ENCODE measurements around the gene CLSTN2. TPM values are rescaled to one million over a fixed set of nuclear protein-coding genes. Genes with fewer than 3 reads are reported as not detected.

Gene CLSTN2
- total and polyA plus RNA-seq, 5 donors from 2014 or later, result not detected

GRCh38 chr3:140225996-140226395 lies 291.0 kb downstream of the CLSTN2 start:
- no peaks in the 10 kb centered on the region for H3K36me3 ChIP-seq (ENCODE audit: control insufficient read depth, insufficient read depth, low read length)
- H3K27me3 ChIP-seq (ENCODE audit: control insufficient read depth, insufficient read depth, low read length), result no peaks in the 10 kb centered on the region
- Mint-ChIP-seq H3K27me3 (no peaks in the 10 kb centered on the region), H3K4me1 (no peaks in the 10 kb centered on the region), H3K9me3 (peaks cover 0 to 10% (median 6%) of the 10 kb centered on the region in 7 donors), H3K27ac (no peak overlapping the region), H3K4me3 (no peak overlapping the region), H3K36me3 (no peaks in the 10 kb centered on the region)
- H3K9me3 ChIP-seq (ENCODE audit: control insufficient read depth in 2 of 2, low read length in 2 of 2), result no peaks in the 10 kb centered on the region
- no peak for ATAC-seq (ENCODE audit: low read depth in 2 of 2)
- H3K27ac ChIP-seq (ENCODE audit: insufficient read depth, low read length, poor library complexity, severe bottlenecking), result no peak overlapping the region
- H3K4me3 ChIP-seq (ENCODE audit: low read depth, low read length), result no peak overlapping the region
- DNase-seq, result no peak
- no peaks in the 10 kb centered on the region for H3K4me1 ChIP-seq (ENCODE audit: control insufficient read depth, insufficient read depth, low read length, poor library complexity, severe bottlenecking)

DNA sequence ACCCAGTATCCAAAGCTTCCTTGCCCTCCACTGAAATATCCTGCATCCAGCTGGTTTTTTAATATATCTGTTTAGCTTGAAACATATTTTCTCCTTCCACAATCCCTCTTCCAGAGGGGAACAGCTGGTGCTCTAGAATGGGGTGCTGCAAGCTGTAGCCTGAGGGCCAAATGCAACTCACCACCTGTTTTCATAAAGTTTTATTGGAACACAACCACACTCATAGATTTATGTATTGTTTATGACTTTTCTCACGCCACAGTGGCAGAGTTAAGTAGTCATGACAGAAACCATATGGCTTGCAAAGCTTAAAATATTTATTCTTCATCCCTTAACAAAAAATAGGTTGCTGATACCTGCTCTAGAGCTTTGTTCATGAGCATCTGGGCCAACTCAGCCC lies 298.7 kb downstream of the CLSTN2 start:
- no peak for ATAC-seq (ENCODE audit: low read depth in 2 of 2)

GRCh38 chr3:140234256-140234655 lies 299.3 kb downstream of the CLSTN2 start:
- H3K4me1 Mint-ChIP-seq, result no peaks in the 10 kb centered on the region

More for the DNA sequence above, 298.7 kb downstream of the CLSTN2 start:
- no peaks in the 10 kb centered on the region for H3K9me3 ChIP-seq (ENCODE audit: control insufficient read depth in 2 of 2, low read length in 2 of 2)
- Mint-ChIP-seq H3K9me3 (peaks cover 0 to 2% (median 1%) of the 10 kb centered on the region in 7 donors), H3K27ac (no peak overlapping the region), H3K36me3 (no peaks in the 10 kb centered on the region), H3K4me3 (no peak overlapping the region), H3K4me1 (no peaks in the 10 kb centered on the region), H3K27me3 (no peaks in the 10 kb centered on the region)
- DNase-seq, result no peak
- H3K36me3 ChIP-seq (ENCODE audit: control insufficient read depth, insufficient read depth, low read length), result no peaks in the 10 kb centered on the region
- H3K4me1 ChIP-seq (ENCODE audit: control insufficient read depth, insufficient read depth, low read length, poor library complexity, severe bottlenecking), result no peaks in the 10 kb centered on the region
- H3K27me3 ChIP-seq (ENCODE audit: control insufficient read depth, insufficient read depth, low read length), result no peaks in the 10 kb centered on the region
- no peak overlapping the region for H3K27ac ChIP-seq (ENCODE audit: insufficient read depth, low read length, poor library complexity, severe bottlenecking)
- no peak overlapping the region for H3K4me3 ChIP-seq (ENCODE audit: low read depth, low read length)

DNA sequence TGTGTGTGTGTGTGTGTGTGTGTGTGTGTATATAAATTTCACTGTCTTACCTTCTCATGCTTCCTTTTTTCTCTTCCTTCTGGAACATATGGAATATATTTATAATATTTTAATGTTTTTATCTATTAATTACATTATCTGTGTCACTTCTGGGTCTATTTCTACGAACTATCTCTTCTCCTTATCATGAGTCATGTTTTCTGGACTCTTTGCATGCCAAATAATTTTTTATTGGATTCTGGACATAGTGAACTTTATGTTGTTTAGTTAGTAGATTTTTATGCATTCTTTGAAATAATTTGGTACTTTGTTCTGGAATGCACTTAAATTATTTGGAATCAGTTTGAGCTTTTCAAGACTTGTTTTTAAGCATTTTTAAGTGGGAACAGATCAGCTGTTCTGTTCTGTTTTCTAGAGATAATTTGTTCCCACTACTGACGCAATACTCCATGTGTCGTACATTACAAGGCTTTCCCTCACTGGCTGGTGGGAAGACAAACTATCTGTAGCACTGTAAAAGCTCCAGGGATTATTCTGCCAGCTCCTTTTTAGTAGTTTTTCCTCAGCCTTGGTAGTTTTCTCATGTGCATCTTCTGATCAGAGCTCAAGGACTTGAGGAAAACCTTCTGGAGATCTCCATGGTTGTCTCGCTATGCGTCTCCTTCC lies 302.0 kb downstream of the CLSTN2 start:
- Mint-ChIP-seq H3K9me3 (peaks cover 0 to 2% (median 0%) of the 10 kb centered on the region in 7 donors), H3K4me3 (no peak overlapping the region), H3K4me1 (no peaks in the 10 kb centered on the region), H3K27ac (no peak overlapping the region), H3K27me3 (no peaks in the 10 kb centered on the region), H3K36me3 (no peaks in the 10 kb centered on the region)
- no peaks in the 10 kb centered on the region for H3K27me3 ChIP-seq (ENCODE audit: control insufficient read depth, insufficient read depth, low read length)
- H3K4me1 ChIP-seq (ENCODE audit: control insufficient read depth, insufficient read depth, low read length, poor library complexity, severe bottlenecking), result no peaks in the 10 kb centered on the region
- H3K9me3 ChIP-seq (ENCODE audit: control insufficient read depth in 2 of 2, low read length in 2 of 2), result no peaks in the 10 kb centered on the region
- H3K27ac ChIP-seq (ENCODE audit: insufficient read depth, low read length, poor library complexity, severe bottlenecking), result no peak overlapping the region
- no peak for DNase-seq
- ATAC-seq (ENCODE audit: low read depth in 2 of 2), result no peak
- H3K36me3 ChIP-seq (ENCODE audit: control insufficient read depth, insufficient read depth, low read length), result no peaks in the 10 kb centered on the region
- no peak overlapping the region for H3K4me3 ChIP-seq (ENCODE audit: low read depth, low read length)

More at GRCh38 chr3:140234256-140234655, 299.3 kb downstream of the CLSTN2 start:
- Histone ChIP-seq H3K27me3 (ENCODE audit: control insufficient read depth, insufficient read depth, low read length) (no peaks in the 10 kb centered on the region), H3K4me3 (ENCODE audit: low read depth, low read length) (no peak overlapping the region), H3K4me1 (ENCODE audit: control insufficient read depth, insufficient read depth, low read length, poor library complexity, severe bottlenecking) (no peaks in the 10 kb centered on the region), H3K9me3 (ENCODE audit: control insufficient read depth in 2 of 2, low read length in 2 of 2) (no peaks in the 10 kb centered on the region), H3K27ac (ENCODE audit: insufficient read depth, low read length, poor library complexity, severe bottlenecking) (no peak overlapping the region), H3K36me3 (ENCODE audit: control insufficient read depth, insufficient read depth, low read length) (no peaks in the 10 kb centered on the region)
- Mint-ChIP-seq H3K27ac (no peak overlapping the region), H3K27me3 (no peaks in the 10 kb centered on the region), H3K36me3 (no peaks in the 10 kb centered on the region), H3K9me3 (peaks cover 0 to 2% (median 1%) of the 10 kb centered on the region in 7 donors), H3K4me3 (no peak overlapping the region)
- DNase-seq (no peak), ATAC-seq (ENCODE audit: low read depth in 2 of 2) (no peak)

- H3K27me3 Mint-ChIP-seq, result no peaks in the 10 kb centered on the region
- peaks cover 0 to 1% (median 0%) of the 10 kb centered on the region in 7 donors for H3K9me3 Mint-ChIP-seq
- H3K4me3 Mint-ChIP-seq, result no peak overlapping the region
- H3K27ac Mint-ChIP-seq, result no peak overlapping the region
- no peak for DNase-seq
- no peak overlapping the region for H3K27ac ChIP-seq (ENCODE audit: insufficient read depth, low read length, poor library complexity, severe bottlenecking)
- H3K36me3 ChIP-seq (ENCODE audit: control insufficient read depth, insufficient read depth, low read length), result no peaks in the 10 kb centered on the region
- H3K9me3 ChIP-seq (ENCODE audit: control insufficient read depth in 2 of 2, low read length in 2 of 2), result no peaks in the 10 kb centered on the region
- no peak for ATAC-seq (ENCODE audit: low read depth in 2 of 2)
- no peaks in the 10 kb centered on the region for H3K4me1 Mint-ChIP-seq
- no peaks in the 10 kb centered on the region for H3K36me3 Mint-ChIP-seq
- no peaks in the 10 kb centered on the region for H3K27me3 ChIP-seq (ENCODE audit: control insufficient read depth, insufficient read depth, low read length)
- H3K4me3 ChIP-seq (ENCODE audit: low read depth, low read length), result no peak overlapping the region
- H3K4me1 ChIP-seq (ENCODE audit: control insufficient read depth, insufficient read depth, low read length, poor library complexity, severe bottlenecking), result no peaks in the 10 kb centered on the region
These were observed 303.8 kb downstream of the CLSTN2 start for GRCh38 chr3:140238646-140239314.

DNA sequence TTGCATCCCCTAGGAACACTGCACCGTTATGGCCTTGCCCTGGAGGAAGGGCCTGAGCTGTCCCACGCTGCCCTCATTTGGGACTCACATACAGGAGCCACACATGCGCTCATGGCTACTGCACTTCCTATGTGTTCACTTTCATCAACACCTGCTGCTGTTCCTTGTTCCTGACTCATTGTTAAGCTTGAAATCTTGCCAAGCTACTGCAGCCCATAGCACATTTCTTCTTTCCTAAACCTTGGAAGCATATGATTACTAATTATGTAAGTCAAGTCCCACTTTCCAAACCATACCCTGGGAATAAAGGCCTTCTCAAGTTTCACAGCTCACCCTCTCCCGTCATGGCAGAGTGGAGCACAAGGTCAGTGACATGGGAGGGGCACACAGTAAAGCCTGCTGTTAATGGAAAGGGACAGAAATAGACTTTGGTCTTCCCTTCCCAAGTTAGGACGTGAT lies 307.9 kb downstream of the CLSTN2 start:
- no peak for DNase-seq
- no peak overlapping the region for H3K4me3 ChIP-seq (ENCODE audit: low read depth, low read length)
- ATAC-seq (ENCODE audit: low read depth in 2 of 2), result no peak
- Mint-ChIP-seq H3K27me3 (no peaks in the 10 kb centered on the region), H3K9me3 (no peaks in the 10 kb centered on the region), H3K4me3 (no peak overlapping the region), H3K4me1 (no peaks in the 10 kb centered on the region), H3K36me3 (no peaks in the 10 kb centered on the region), H3K27ac (no peak overlapping the region)
- H3K27me3 ChIP-seq (ENCODE audit: control insufficient read depth, insufficient read depth, low read length), result no peaks in the 10 kb centered on the region
- H3K27ac ChIP-seq (ENCODE audit: insufficient read depth, low read length, poor library complexity, severe bottlenecking), result no peak overlapping the region
- no peaks in the 10 kb centered on the region for H3K9me3 ChIP-seq (ENCODE audit: control insufficient read depth in 2 of 2, low read length in 2 of 2)
- H3K4me1 ChIP-seq (ENCODE audit: control insufficient read depth, insufficient read depth, low read length, poor library complexity, severe bottlenecking), result no peaks in the 10 kb centered on the region
- H3K36me3 ChIP-seq (ENCODE audit: control insufficient read depth, insufficient read depth, low read length), result no peaks in the 10 kb centered on the region

DNA sequence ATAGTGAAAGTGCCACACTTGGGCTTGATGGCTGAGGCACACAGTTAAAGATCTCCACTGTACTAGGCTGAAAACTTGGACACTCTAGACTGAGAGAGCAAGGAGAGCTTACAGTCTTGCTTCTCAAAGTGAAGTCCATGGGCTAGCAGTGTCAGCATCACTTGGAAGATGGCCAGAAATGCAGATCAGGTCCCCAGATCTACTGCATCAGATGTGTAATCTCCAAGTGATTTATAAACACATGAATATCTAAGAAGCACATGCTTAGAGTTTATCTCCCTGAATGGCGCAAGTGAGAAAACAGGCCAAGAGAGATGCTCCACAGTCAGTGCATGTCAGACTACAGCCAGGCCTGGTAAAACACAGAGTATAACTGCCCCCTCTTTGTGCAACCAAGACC lies 308.6 kb downstream of the CLSTN2 start:
- no peak overlapping the region for H3K27ac Mint-ChIP-seq
- no peaks in the 10 kb centered on the region for H3K27me3 Mint-ChIP-seq
- H3K27ac ChIP-seq (ENCODE audit: insufficient read depth, low read length, poor library complexity, severe bottlenecking), result no peak overlapping the region
- no peaks in the 10 kb centered on the region for H3K9me3 ChIP-seq (ENCODE audit: control insufficient read depth in 2 of 2, low read length in 2 of 2)
- no peak for DNase-seq
- no peaks in the 10 kb centered on the region for H3K4me1 ChIP-seq (ENCODE audit: control insufficient read depth, insufficient read depth, low read length, poor library complexity, severe bottlenecking)
- no peaks in the 10 kb centered on the region for H3K36me3 Mint-ChIP-seq
- H3K4me3 Mint-ChIP-seq, result no peak overlapping the region
- no peaks in the 10 kb centered on the region for H3K9me3 Mint-ChIP-seq
- H3K4me1 Mint-ChIP-seq, result no peaks in the 10 kb centered on the region
- H3K4me3 ChIP-seq (ENCODE audit: low read depth, low read length), result no peak overlapping the region
- no peaks in the 10 kb centered on the region for H3K27me3 ChIP-seq (ENCODE audit: control insufficient read depth, insufficient read depth, low read length)
- no peaks in the 10 kb centered on the region for H3K36me3 ChIP-seq (ENCODE audit: control insufficient read depth, insufficient read depth, low read length)
- ATAC-seq (ENCODE audit: low read depth in 2 of 2), result no peak

DNA sequence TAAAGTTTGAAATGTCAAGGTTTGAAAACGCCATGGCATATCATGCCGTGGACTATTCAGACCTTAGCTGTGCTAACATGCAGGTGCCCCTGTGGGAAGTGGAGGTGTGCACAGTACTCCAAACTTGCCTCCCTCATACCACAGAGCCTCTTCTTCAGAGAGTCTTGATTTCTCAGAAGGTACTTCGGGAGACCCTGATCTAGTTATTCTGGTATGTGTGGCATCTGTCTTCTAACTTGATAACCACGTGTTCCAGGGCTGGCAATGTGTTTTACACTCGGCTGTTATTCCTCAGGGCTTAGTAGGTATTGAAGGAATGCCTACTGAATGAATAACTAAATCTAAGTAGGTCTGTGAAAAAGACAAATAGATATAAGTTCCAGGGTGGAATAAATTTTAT lies 309.9 kb downstream of the CLSTN2 start:
- no peaks in the 10 kb centered on the region for H3K4me1 ChIP-seq (ENCODE audit: control insufficient read depth, insufficient read depth, low read length, poor library complexity, severe bottlenecking)
- Mint-ChIP-seq H3K27ac (no peak overlapping the region), H3K9me3 (peaks cover 0 to 2% (median 0%) of the 10 kb centered on the region in 7 donors), H3K36me3 (no peaks in the 10 kb centered on the region), H3K27me3 (no peaks in the 10 kb centered on the region), H3K4me1 (no peaks in the 10 kb centered on the region), H3K4me3 (no peak overlapping the region)
- no peaks in the 10 kb centered on the region for H3K9me3 ChIP-seq (ENCODE audit: control insufficient read depth in 2 of 2, low read length in 2 of 2)
- H3K36me3 ChIP-seq (ENCODE audit: control insufficient read depth, insufficient read depth, low read length), result no peaks in the 10 kb centered on the region
- no peak for DNase-seq
- no peak for ATAC-seq (ENCODE audit: low read depth in 2 of 2)
- no peak overlapping the region for H3K27ac ChIP-seq (ENCODE audit: insufficient read depth, low read length, poor library complexity, severe bottlenecking)
- H3K4me3 ChIP-seq (ENCODE audit: low read depth, low read length), result no peak overlapping the region
- no peaks in the 10 kb centered on the region for H3K27me3 ChIP-seq (ENCODE audit: control insufficient read depth, insufficient read depth, low read length)

Data from CD4-positive, CD25-positive, alpha-beta regulatory T cell (primary cell).